ENCODE data around the gene ATF3. TPM values are rescaled to one million over a fixed set of nuclear protein-coding genes. Genes with fewer than 3 reads are reported as not detected.

Gene ATF3
- total and polyA plus RNA-seq, 4 donors = 1.1 to 8.8 (median 5.5) TPM

DNA sequence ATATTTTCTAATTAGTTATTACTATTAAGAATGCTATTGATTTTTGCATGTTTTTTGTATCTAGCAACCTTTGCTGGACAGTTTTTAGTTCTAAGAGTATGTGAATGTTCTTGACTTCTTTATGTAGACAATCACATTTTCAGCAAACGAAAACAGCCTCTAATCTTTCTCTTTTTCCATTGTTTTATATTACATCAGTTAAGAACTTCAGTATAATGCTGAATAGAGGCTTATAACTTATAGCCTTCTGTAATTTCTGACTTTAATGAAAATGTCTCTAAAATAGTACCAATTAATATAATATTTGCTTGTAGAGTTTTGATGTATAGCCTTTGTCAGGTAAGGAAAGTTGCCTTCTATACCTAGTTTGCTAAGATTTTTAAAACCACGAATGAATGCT, 33.2 kb upstream of the ATF3 start:
- Histone ChIP-seq H3K9ac (ENCODE audit: low read depth in 1 of 2, low read length in 2 of 2) (no peak overlapping the region), H3K9me3 (ENCODE audit: control insufficient read depth in 4 of 4, low read length in 3 of 4) (no peaks in the 10 kb centered on the region), H3K27ac (ENCODE audit: low read depth in 1 of 2, low read length in 2 of 2) (no peak overlapping the region), H3K27me3 (ENCODE audit: control insufficient read depth in 4 of 4, insufficient read depth in 4 of 4, low read length in 3 of 4) (no peaks in the 10 kb centered on the region), H3K4me3 (ENCODE audit: low read depth in 1 of 3, low read length in 3 of 3) (no peak overlapping the region), H3K4me1 (ENCODE audit: control insufficient read depth in 4 of 4, insufficient read depth in 4 of 4, low read length in 3 of 4) (no peaks in the 10 kb centered on the region), H3K36me3 (ENCODE audit: control insufficient read depth in 4 of 4, insufficient read depth in 3 of 4, low read depth in 1 of 4, low read length in 3 of 4) (no peaks in the 10 kb centered on the region)
- TF ChIP-seq SP1 (IDR thresholded peaks at IDR 0.05) (no peak), YY1 (IDR thresholded peaks at IDR 0.05) (no peak), GABPA (IDR thresholded peaks at IDR 0.05 in 1 of 2, conservative IDR thresholded peaks at IDR 0.05 in 1 of 2) (no peak), FOXA1 (IDR thresholded peaks at IDR 0.05) (no peak)
- TF ChIP-seq, protein P1, sequence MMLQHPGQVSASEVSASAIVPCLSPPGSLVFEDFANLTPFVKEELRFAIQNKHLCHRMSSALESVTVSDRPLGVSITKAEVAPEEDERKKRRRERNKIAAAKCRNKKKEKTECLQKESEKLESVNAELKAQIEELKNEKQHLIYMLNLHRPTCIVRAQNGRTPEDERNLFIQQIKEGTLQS (IDR thresholded peaks at IDR 0.05) = no peak
- 90% methylated on average over 2 of the region's 2 CpGs for WGBS
- no peak for DNase-seq (ENCODE audit: low spot score)

DNA sequence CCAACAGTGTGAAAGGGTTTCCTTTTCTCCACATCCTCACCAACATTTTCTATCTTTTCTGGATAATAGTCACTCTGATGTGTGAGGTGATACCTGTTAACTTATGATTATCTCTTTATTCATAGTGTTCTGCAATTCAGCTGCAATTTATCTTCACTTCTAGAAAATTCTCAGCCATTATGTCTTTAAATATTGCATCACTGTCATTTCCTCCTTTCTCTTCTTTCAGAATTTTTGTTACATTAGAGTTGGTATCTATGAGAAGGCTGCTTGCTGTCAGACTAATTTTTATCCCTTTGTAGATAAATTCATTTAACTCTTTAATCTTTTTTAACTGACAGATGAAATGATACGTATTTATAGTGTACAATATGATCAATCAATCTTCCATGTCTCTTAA, 30.5 kb upstream of the ATF3 start:
- WGBS = 89% methylated on average over 1 of the region's 1 CpG
- Histone ChIP-seq H3K4me3 (ENCODE audit: low read depth in 1 of 3, low read length in 3 of 3) (no peak overlapping the region), H3K4me1 (ENCODE audit: control insufficient read depth in 4 of 4, insufficient read depth in 4 of 4, low read length in 3 of 4) (no peaks in the 10 kb centered on the region), H3K36me3 (ENCODE audit: control insufficient read depth in 4 of 4, insufficient read depth in 3 of 4, low read depth in 1 of 4, low read length in 3 of 4) (no peaks in the 10 kb centered on the region), H3K9ac (ENCODE audit: low read depth in 1 of 2, low read length in 2 of 2) (no peak overlapping the region), H3K9me3 (ENCODE audit: control insufficient read depth in 4 of 4, low read length in 3 of 4) (no peaks in the 10 kb centered on the region), H3K27ac (ENCODE audit: low read depth in 1 of 2, low read length in 2 of 2) (no peak overlapping the region), H3K27me3 (ENCODE audit: control insufficient read depth in 4 of 4, insufficient read depth in 4 of 4, low read length in 3 of 4) (no peaks in the 10 kb centered on the region)
- no peak for DNase-seq (ENCODE audit: low spot score)
- TF ChIP-seq RXRA (IDR thresholded peaks at IDR 0.05) (no peak), RAD21 (IDR thresholded peaks at IDR 0.05) (no peak), FOXA2 (IDR thresholded peaks at IDR 0.05) (no peak), EGR1 (IDR thresholded peaks at IDR 0.05; ENCODE audit: low read depth in 2 of 2) (no peak), YY1 (IDR thresholded peaks at IDR 0.05) (no peak), GABPA (IDR thresholded peaks at IDR 0.05 in 1 of 2, conservative IDR thresholded peaks at IDR 0.05 in 1 of 2) (no peak), SP1 (IDR thresholded peaks at IDR 0.05) (no peak), NR2F2 (IDR thresholded peaks at IDR 0.05) (no peak), TAF1 (conservative IDR thresholded peaks at IDR 0.05) (no peak), HNF4A (conservative IDR thresholded peaks at IDR 0.05) (no peak), HNF4G (IDR thresholded peaks at IDR 0.05) (no peak)
- TF ChIP-seq, protein P2, sequence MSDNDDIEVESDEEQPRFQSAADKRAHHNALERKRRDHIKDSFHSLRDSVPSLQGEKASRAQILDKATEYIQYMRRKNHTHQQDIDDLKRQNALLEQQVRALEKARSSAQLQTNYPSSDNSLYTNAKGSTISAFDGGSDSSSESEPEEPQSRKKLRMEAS (IDR thresholded peaks at IDR 0.05) = no peak
- TF ChIP-seq, protein P1 (IDR thresholded peaks at IDR 0.05) = no peak

DNA sequence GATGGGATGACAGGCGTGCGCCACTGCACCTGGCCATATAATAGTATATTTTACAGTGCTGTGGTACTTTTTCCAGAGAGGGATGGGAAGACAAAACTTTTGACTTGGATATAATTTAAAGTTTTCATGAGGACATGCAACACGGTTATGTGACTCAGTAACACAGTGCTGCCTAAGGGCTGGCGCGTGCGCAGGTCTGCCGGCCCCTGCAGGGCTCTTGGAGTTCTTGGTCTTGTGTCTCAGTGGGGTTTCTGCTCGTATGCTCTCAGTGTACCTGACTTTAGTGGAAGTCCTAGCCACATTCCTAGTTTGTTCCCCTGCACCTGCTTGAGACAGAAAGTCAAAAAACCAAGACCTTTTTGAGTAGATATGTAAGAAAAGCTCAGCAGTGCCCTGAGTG, 27.5 kb upstream of the ATF3 start:
- no peak overlapping the region for H3K9ac ChIP-seq (ENCODE audit: low read depth in 1 of 2, low read length in 2 of 2)
- H3K4me1 ChIP-seq (ENCODE audit: control insufficient read depth in 4 of 4, insufficient read depth in 4 of 4, low read length in 3 of 4) = no peaks in the 10 kb centered on the region
- H3K27me3 ChIP-seq (ENCODE audit: control insufficient read depth in 4 of 4, insufficient read depth in 4 of 4, low read length in 3 of 4) = peaks cover 0 to 2% (median 0%) of the 10 kb centered on the region in 4 donors
- no peak for TF ChIP-seq NR2F2 (IDR thresholded peaks at IDR 0.05)
- TF ChIP-seq SP1 (IDR thresholded peaks at IDR 0.05) = no peak
- TF ChIP-seq, protein P1 (IDR thresholded peaks at IDR 0.05) = no peak
- TF ChIP-seq HNF4G (IDR thresholded peaks at IDR 0.05) = no peak
- TF ChIP-seq FOXA1 (IDR thresholded peaks at IDR 0.05) = no peak
- no peaks in the 10 kb centered on the region for H3K9me3 ChIP-seq (ENCODE audit: control insufficient read depth in 4 of 4, low read length in 3 of 4)
- no peak overlapping the region for H3K27ac ChIP-seq (ENCODE audit: low read depth in 1 of 2, low read length in 2 of 2)
- no peak for DNase-seq (ENCODE audit: low spot score)
- 95% methylated on average over 8 of the region's 8 CpGs for WGBS
- no peak overlapping the region for H3K4me3 ChIP-seq (ENCODE audit: low read depth in 1 of 3, low read length in 3 of 3)
- no peaks in the 10 kb centered on the region for H3K36me3 ChIP-seq (ENCODE audit: control insufficient read depth in 4 of 4, insufficient read depth in 3 of 4, low read depth in 1 of 4, low read length in 3 of 4)
